ENCODE data around the gene ENDOD1. TPM values are rescaled to one million over a fixed set of nuclear protein-coding genes. Genes with fewer than 3 reads are reported as not detected.

The ENDOD1 gene
- total and polyA plus RNA-seq, 2 experiments from 2014 or later = 2.0 to 2.8 TPM

DNA sequence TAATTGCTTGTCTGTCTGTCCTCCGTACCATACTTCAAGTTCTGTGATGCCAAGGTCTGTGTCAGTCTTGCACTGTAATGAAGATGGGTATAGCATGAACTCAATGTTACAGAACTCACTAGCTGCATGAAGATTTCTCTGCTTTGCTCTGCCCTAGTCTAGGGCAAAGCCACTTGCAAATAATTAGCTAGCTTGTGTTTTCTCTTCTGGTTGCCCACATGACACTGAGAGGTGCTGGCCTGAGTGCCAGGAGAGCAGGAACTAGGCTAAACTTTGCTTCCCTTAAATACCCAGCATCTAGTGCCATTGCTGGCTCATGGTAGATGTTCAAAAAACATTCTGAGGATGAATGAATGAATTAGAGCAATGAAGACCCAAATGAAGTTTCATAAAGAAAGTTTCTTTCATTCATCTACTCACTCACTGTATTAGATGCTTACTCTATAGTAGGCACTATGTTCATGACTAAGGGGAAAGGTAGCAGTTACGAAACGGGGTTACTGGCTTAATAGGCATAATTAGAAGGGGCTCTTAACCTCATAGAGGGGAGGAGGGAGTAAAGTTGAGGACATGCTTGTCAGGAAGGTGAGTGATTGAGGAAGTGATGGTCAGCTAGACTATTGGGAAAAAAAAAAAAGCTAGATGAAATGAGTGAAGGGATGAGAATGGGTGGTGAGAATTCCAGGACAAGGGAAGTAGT, 4.4 kb upstream of the ENDOD1 start:
- DNase-seq (ENCODE audit: low read depth in 1 of 2, low spot score in 1 of 2) = no peak
- Histone ChIP-seq H3K4me1 (ENCODE audit: low read depth) (no peaks in the 10 kb centered on the region), H3K27me3 (peaks cover 3% of the 10 kb centered on the region), H3K36me3 (no peaks in the 10 kb centered on the region), H3K27ac (no peak overlapping the region), H3K9me3 (ENCODE audit: low read depth) (no peaks in the 10 kb centered on the region), H3K4me3 (no peak overlapping the region)
- TF ChIP-seq, protein P1, sequence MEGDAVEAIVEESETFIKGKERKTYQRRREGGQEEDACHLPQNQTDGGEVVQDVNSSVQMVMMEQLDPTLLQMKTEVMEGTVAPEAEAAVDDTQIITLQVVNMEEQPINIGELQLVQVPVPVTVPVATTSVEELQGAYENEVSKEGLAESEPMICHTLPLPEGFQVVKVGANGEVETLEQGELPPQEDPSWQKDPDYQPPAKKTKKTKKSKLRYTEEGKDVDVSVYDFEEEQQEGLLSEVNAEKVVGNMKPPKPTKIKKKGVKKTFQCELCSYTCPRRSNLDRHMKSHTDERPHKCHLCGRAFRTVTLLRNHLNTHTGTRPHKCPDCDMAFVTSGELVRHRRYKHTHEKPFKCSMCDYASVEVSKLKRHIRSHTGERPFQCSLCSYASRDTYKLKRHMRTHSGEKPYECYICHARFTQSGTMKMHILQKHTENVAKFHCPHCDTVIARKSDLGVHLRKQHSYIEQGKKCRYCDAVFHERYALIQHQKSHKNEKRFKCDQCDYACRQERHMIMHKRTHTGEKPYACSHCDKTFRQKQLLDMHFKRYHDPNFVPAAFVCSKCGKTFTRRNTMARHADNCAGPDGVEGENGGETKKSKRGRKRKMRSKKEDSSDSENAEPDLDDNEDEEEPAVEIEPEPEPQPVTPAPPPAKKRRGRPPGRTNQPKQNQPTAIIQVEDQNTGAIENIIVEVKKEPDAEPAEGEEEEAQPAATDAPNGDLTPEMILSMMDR (IDR thresholded peaks at IDR 0.05; ENCODE audit: low read depth, low read length) = no peak

DNA sequence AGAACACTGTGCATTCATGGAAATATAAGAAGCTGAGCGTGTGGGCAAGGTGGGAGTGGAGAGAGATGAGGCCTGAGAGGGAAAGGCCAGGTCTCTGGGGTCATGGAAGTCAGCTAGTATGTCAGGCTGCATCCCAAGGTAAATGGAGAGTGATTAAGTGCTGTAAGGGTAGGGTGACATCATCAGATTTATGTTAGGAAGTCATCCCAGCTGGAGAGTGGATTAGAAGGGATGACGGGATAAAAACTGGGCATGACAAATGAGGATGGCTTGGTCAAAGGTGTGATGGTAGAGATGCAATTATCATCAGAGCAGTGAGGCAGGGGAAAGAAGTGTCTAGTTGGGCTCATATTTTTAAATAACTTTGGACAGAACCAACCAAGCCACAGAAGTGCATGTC, 3.5 kb upstream of the ENDOD1 start:
- Histone ChIP-seq H3K9me3 (ENCODE audit: low read depth) (no peaks in the 10 kb centered on the region), H3K4me3 (no peak overlapping the region), H3K4me1 (ENCODE audit: low read depth) (no peaks in the 10 kb centered on the region), H3K27me3 (peaks cover 7% of the 10 kb centered on the region), H3K36me3 (no peaks in the 10 kb centered on the region), H3K27ac (no peak overlapping the region)
- TF ChIP-seq, protein P1 (IDR thresholded peaks at IDR 0.05; ENCODE audit: low read depth, low read length) = no peak
- no peak for DNase-seq (ENCODE audit: low read depth in 1 of 2, low spot score in 1 of 2)

DNA sequence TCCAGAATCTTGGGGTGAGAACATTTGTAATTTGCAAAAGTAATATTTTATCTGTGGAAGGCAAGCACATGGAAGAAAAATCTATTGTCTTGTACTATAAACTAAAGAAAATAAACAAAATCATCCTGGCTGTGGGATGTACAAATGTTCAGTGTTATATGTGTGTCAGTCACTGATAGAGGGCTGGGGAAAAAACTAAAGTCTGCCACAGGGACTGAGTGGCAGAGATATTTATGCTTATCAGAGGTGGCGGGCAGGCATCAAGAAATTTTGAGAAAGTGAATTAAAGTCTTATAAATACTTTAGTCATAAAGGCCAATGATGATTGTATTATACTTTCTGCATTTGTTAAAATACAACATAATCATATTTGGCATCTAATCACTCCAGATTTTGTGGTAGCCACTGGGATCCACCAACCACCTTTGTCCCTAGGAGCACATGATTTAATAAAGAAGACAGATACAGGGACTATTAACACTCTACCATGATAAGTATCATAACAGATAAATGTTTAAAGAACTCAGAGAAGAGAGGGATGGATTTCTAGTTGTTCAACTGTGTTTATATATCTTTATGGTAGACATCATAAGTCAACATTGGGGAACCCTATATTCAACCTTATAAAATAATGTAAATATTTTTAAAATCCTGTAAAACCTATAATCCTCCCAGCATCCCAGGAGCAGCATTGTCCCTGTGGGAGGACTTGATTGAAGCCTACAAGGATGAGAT, 2.6 kb upstream of the ENDOD1 start:
- Histone ChIP-seq H3K4me1 (ENCODE audit: low read depth) (no peaks in the 10 kb centered on the region), H3K27me3 (peaks cover 7% of the 10 kb centered on the region), H3K36me3 (no peaks in the 10 kb centered on the region), H3K9me3 (ENCODE audit: low read depth) (no peaks in the 10 kb centered on the region), H3K4me3 (no peak overlapping the region), H3K27ac (no peak overlapping the region)
- no peak for DNase-seq (ENCODE audit: low read depth in 1 of 2, low spot score in 1 of 2)
- TF ChIP-seq, protein P1 (IDR thresholded peaks at IDR 0.05; ENCODE audit: low read depth, low read length) = no peak

DNA sequence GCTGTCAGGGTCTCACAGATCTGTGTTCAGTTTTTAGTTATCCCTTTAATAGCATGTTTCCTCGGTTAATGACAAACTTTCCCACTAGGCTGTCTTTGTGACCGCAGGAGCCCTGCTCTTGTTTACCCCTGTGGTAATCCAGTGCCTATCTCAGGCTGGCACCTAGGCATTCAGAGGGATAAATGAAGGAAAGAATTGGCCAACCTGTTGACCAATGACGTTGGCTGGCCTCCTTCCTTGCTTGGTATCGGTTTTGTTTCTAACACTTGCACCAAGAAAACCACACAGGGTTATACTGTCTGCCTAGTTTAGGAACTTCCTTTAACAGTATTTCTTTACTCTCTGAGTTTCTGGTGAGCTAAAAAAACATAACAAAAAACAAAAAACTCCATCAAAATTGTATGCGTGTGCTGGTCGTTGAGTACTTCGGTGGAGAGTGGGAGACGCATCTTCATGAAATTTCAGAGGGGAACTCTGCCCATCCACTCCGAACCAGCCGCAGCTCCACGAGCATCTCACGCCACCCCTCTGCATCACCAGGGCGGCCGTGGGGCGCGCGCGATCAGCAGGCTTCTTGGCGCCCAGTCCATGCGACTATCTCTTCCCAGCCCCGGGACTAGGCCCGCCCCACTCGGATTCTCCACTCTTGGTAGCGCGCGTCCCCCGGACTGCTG, 563 bp upstream of the ENDOD1 start:
- Histone ChIP-seq H3K27me3 (peaks cover 7% of the 10 kb centered on the region), H3K4me1 (ENCODE audit: low read depth) (no peaks in the 10 kb centered on the region), H3K36me3 (no peaks in the 10 kb centered on the region), H3K9me3 (ENCODE audit: low read depth) (no peaks in the 10 kb centered on the region), H3K27ac (no peak overlapping the region), H3K4me3 (peak overlapping the region; percentile 66)
- TF ChIP-seq, protein P1 (IDR thresholded peaks at IDR 0.05; ENCODE audit: low read depth, low read length) = no peak
- no peak for DNase-seq (ENCODE audit: low read depth in 1 of 2, low spot score in 1 of 2)

DNA sequence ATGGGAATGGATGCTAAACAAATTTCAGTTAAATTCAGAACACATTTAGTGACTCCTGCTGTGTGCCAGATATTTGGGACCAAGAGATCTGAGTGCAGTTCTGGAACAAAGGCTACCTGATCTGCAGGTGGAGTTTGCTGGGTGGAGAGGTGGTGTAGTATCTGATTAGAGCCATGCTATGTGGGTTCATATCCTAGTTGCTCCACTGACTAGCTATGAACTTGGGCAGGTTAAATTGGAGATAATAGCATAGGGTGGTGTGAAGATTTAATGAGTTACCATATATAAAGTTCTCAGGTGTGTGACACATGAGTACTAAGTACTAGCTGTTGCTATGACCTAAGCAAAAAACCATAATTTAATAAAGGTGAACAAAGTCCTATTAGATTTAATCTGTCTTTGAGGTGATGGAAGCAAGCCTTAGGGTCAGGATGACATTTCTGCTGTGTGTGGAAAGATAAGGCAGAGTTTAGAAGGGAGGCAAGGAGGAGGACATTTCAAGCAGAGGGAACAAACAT, 2.1 kb downstream of the ENDOD1 start:
- H3K36me3 ChIP-seq = no peaks in the 10 kb centered on the region
- peaks cover 4% of the 10 kb centered on the region for H3K27me3 ChIP-seq
- DNase-seq (ENCODE audit: low read depth in 1 of 2, low spot score in 1 of 2) = no peak
- H3K9me3 ChIP-seq (ENCODE audit: low read depth) = no peaks in the 10 kb centered on the region
- H3K4me3 ChIP-seq = no peak overlapping the region
- TF ChIP-seq, protein P1 (IDR thresholded peaks at IDR 0.05; ENCODE audit: low read depth, low read length) = no peak
- H3K4me1 ChIP-seq (ENCODE audit: low read depth) = no peaks in the 10 kb centered on the region
- no peak overlapping the region for H3K27ac ChIP-seq
